ENCODE data around the gene MPP1.

MPP1 gene

DNA sequence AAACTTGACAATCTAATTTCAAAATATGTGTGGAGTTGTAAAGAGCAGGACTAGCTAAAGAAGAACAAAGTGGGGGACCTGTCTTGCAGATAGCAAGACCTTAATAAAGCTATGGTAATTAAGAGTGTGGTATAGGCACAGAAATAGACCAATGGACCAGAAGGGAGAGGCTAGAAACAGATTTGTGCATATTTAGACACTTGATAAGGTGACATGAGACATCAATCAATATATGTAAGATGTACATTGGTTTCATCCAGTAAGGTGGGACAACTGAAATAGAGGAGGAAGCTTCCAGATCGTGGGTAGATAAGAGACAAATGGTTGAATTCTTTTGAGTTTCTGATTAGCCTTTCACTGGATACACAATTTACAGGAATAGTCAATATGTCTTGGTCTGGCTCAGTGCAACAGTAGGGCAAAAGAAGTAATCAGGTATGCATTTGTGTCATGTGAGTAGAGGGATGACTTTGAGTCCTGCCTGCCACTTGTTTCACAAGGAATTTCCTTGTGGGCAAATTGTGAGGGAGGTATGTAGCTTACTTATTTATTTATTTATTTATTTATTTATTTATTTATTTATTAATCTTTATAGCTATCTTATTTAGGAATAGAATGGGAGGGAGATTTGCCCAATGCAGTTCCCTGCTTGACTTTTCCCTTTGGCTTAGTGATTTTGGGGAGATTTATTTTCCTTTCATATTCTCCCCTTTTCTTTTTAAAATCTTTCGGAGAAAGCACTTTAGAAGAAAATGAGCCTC lies 7.2 kb upstream of the MPP1 start:
- no peak for DNase-seq

DNA sequence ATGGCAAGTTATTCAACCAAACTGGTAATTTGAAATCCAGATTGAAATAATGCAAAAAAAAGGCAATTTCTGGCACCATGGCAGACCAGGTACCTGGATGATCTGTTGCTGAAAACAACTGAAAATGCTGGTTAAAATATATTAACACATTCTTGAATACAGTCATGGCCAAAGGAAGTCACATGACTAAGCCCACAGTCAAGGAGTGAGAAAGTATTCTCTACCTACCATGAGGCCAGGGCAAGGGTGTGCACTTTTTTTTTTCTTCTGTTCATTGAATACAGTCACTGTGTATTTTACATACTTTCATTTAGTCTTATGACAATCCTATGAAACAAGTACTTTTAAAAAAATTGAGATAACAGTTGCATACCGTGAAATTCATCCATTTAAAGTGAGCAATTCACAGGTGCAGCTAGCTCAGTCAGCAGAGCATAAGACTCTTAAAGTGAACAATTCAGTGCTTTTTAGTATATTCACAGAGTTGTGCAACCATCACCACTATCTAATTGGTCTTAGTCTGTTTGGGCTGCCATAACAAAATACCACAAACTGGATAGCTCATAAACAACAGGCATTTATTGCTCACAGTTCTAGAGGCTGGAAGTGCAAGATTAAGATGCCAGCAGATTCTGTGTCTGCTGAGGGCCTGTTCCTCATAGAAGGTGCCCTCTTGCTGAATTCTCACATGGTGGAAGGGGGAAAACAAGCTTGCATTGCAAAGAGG lies 4.8 kb upstream of the MPP1 start:
- no peak for DNase-seq

DNA sequence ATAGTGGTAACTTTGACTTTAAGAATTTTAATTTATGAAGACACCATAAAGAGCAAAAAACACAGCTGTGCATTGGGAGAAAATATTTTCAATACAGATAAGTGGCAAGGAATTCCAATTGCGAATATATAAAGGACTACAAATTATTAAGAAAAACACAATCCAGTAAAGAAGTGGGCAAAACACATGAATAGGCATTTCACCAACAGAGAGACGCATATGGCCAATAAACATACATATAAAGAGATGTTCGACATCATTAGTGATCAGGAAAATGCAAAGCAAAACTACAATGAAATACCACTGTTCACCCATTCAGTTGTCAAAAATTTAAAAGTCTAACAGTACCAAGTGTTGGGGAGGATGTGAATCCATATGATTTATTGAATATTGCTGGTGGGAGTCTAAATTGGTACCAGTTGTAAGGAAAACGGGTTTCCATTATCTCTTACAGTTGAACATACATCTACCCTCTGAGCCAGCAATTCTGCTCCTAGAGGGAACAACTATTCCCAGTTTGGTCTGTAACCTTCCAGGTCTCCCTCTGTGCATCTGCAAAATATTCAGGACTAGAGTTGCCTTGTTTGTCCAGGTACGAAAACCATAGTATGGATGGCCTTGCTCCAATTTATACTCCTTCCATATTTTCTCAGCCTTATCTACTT lies 1.7 kb upstream of the MPP1 start:
- no peak for DNase-seq

DNA sequence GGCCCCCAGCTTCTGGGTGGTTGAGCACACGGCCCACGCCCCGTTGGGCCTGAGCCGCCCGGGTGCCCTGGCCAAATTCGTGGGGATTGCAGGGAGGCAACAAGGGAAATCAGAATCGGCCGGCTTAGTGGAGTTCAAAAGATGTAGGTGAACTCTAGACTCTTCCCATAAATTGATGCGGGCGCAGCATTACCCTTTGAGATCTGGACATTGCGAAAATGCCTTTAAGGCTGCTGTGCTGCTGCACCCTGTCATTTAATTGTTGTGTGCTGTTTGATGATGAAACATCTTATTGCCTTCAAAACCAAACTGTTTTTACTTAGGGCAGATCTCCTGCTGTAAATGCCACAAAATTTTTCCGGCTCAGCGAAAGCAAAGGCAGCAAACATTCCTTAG lies 409 bp upstream of the MPP1 start:
- no peak for DNase-seq

DNA sequence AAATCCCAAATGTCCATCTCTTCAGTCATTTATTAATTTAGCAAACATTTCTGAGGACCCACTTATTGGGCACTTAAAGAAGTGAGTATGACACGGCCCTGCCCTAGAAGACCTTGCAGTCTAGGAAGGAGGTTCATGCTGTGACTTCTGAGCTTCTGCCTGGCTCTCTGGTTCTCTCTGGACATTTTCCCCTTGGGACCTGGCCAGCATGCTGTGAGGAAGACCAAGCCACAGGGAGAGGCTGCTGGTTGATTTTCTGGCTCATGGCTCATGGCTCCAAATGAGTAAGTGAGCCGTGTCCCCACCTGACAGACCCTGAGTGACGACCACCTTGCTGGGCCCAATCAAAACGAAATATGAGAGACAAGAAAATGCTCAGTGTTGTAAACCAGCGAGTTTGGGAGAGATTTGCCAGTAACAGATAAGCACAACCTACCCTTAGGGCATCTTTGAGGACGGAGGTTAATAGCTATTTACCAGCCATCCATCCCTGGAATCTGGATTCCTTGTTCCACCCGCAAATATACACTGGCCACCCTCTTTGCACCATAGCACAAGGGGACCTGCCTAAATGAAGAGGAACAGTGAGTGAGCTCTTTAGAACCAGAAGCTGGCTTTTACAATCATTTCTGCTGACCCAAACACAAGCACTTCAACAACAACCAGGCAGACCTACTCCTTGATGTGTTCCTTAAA lies 876 bp downstream of the MPP1 start:
- DNase-seq: peak in 1 of 2 donors; percentile 28

DNA sequence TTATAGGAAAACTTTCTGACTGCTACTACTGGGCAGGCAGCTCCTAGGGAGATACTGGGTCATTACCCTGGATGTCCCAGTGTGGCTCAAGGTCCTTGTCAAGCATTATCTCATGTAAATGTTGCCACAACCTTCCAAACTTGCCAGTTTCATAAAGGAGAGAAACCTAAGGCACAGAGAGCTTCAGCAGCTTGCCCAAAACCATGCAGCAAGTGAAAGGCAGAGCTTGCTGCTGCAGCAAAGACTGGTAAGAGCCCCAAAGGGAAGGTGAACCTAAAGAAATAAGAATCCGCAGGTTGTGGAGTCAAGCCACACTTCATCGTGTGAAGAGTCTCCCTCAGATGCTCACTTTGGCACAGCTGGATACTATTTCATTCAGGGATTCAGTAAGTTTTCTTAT lies 2.3 kb downstream of the MPP1 start:
- no peak for DNase-seq

DNA sequence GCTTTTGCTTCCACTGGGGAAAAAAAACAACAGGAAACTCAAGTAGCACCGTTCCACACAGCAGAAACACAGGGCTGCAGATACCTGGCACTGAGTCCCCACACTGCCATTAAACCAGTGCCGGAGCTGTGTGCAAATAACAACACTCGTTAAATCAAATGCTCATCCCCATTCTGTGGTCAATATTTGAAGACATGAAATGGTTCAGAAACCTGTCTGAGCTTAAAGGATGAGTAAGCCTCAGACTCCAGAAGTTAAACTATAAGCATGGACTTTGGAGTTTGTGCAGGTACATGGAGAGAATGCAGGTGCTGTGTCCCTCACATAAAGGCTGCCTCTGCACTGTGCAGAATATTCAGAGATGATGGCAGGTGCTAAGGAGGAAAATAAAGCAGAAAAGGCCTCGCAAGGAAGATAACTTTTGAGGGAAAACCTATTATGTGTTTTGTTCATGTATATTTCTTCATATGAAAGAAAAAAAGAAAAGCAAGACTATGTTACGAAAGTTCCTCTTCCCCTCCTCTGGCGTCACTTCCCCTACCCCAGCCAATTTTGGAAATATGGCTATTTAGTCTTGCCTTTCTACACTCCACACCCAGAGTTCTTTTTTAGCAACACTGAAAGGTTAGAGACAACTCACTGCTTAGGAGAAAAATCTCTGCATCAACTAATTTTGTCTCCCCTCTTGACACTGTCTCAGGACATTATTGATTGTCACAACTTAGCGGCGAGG lies 4.6 kb downstream of the MPP1 start:
- peak; percentile 70 to 72 for DNase-seq

DNA sequence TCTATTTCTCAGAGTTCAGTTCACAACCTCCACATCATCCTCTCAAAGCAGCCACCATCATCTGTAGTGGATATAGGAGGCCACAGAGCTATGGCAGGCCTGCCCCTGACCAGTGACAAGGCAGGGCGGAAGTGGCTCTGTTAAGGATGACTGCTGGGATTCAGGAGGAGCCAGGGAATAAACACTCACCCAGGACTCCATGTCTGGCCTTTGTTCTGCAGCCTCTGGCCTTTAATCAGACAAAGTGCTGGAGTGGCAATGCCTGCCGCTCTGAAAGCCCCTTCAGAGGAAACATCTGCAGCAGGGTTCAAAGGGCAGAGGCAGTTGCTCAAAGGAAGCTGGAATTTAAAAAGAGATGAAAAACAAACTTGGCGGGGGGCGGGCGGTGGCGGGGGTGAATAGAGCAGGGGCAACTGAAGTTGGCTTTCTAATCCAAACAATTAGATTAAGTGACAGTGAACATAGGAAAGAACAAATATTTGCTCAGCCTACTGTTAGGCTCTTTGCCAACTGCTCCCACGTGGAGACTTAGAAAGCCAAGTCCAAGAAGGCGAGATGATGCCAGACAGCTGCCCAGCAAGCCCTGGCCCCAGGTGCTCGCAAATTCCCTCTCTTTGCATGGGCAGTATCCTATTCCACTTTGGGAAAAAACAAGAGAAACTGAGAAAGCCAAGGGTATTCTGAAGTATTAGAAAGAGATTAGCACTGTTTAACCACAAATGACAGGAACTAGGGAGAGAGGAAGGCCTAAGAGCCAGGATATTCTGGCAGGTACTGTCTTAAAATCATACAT lies 5.5 kb downstream of the MPP1 start:
- no peak for DNase-seq

DNA sequence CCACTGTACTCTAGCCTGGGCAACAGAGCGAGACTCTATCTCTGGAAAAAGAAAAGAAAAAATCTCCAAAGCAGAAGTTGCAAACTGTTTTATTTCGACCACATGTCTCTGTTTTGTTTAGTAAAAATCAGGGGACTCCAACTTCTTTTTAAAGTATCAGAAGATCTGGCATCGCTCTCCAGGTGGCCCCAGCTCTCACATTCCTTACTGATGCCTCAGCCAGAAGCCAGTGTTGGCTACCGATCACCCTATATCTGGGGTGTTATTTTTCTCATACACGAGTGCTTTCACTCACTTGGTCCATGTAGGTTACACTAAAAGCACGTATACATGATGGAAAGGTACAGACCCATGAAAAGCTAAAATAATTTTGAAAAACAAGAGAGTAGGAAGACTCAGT lies 8.3 kb downstream of the MPP1 start:
- DNase-seq: no peak

DNA sequence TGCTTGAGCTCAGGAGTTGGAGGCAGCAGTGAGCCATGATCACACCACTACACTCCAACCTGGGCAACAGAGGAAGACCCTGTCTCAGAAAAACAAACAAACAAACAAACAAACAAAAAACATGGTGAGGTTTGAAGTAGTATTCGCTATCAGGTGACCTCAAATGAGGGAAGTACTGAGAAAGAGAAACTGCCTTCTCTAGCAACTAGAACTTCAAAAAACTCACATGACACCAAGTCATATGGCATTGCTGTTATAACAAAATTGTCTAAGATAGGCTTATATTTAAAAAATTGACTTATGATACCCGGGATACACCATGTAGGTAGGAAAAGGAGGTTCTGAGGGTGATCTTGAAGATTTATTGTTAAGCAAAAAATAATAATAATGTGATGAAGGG lies 10.3 kb downstream of the MPP1 start:
- DNase-seq: peak; percentile 53 to 55

DNA sequence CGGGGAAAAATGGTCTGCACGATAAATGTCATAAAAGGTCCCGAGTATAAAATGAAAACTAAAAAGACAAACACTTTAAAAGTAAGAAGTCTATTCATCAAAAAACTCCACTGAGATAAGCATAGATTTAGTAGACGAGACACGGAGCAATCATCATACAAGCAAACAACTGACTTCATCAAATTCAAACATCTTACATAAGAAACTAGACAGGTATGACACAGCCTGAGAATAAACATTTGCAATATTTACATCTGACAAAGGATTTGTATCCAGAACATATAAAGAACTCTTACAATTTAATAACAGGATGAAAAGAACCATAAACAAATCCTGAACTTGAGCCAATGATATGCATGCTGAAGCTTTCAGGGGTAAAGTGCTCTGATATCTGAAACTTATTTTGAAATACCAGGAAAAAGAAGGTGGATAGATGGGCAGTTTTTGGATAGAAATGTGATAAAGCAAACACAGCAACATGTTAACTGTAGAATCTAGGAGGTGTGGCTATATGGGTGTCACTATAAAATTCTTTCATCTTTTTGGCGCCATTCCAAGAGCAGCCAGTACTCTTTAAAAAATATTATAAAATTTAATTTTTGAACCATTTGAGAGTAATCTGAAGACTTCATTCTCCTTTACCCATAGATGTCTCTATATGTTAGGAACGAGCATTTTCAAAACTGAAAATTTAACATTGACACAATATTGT lies 12.0 kb downstream of the MPP1 start:
- DNase-seq: no peak

DNA sequence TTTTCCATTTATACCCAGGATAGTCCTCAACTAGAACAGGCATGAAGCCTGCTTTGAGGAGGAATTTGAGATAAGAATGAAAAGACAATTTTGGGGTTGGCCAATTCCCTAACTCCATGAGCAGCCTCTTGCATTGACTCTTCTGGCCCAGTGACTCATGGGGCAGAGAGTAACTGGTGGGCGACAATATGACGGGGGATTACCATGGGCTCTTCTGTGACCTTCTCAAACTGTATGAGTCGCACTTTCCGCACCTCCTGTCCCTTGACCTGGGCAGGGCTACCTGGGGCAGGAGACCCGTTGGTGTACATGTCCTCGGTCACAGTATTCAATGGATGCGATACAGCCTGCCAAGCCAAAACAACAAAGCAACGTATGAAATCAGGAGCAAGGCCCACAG lies 13.3 kb downstream of the MPP1 start:
- no peak for DNase-seq

DNA sequence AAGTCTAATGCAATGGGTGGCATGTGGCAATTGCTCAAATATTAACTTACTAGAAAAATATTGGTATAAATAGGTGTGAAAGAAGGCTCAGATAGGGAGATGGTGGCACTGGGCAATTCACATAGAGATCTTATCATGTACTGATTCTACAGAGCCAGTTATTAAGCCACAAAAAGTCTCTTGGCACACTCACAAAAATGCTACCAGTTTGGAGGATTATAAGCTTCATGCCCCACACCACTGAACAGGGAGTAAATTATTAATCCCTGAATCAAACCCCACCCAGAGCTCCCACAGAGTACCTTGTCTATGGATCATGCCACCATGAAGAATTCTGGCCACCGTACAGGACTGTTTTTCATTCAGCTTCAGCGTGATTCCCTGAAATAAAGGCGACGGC lies 13.8 kb downstream of the MPP1 start:
- DNase-seq: no peak

DNA sequence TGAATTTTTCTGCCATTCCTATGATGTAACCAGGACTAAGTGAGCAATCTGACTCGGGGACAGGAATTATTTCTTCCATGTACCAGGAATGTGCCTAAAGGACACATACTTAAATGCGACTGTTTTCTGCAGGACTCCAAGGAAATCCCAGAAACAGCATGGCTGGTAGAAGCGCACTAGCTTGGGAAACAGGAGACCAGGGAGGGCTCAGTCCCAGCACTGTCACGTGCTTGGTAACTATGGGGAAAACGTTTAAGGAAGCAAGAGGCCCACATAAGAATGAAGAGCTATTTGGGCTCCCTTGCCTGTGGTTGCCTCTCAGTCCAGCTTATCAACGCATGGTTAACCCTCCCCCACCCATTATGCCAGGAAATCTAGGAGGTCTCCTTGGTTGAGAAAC lies 19.6 kb downstream of the MPP1 start:
- DNase-seq: no peak

DNA sequence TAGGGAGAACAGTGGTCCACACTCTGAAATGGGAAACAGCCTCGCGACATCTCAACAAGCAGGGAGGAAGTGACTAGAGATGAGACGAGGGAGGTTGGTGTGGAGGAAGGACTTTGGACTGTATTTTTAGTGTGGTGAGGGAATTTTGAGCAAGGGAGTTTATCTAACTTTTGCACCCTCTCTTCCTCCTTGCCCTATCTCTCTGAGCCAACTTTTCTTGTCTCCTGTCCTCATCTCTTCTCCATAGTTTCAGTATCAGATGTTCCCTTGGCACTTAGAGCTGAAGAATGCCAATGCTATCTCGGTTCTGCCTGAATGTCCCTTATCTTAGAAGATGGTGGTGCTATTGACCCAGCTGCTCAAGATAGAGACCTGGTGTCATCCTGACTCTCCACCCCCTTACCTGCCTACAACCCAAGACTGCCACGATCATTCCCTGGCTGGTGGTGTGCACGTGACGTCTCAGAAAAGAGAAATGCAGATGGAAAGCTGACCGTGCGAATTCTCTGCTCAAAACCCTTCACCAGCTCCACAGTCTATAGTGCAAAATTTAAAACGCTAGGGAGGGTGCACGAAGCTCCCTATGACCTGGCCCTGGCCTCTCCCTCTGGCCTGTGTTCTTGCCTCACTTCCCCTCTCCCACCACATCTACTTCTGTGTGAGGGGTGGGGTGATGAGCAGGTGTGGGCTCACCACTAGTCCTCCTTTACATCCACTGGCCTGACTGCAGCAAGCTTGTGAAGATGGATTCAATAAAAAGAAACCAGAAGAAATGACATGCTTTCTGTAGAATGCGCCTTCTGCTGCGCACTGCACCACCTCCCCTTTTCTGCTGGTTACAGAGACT lies 20.9 kb downstream of the MPP1 start:
- no peak for DNase-seq

DNA sequence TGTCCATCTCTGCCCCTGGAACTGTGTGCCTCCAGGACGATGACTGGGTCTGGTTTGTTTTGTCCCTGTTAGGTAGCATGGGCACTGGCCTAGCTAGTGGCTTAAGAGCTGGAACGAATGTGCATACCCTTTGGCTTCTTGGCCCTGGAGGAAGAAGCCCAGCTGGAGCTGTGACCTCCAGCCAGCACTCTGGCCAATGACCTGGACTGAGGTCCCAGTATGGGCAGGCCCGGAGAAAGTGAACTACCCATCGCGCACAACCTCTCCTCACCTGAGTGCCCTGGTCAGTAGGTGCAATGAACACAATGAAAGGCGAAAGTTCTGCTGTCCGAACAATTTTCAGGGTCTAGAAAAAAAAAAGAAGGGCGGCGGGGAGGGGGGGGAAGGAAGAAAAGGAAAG lies 24.3 kb downstream of the MPP1 start:
- DNase-seq: no peak

DNA sequence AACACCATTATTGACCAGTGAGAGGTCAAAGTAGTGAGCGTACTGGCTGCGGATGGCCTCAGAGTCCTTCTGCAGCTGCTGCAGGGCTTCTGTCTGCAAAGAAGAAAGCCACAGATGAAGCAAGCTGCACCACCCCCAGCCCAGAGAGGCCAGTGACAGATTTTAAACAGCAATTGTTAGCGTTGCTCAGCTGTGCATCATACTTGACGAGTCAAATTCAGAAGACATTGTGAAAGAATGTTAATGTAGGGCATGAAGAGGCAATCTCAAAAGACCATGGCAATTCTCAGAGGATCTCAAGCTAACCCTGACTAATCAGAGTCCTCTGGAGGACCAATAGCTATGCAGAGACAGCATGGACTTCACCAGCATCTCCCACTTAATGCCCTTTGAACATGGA lies 26.0 kb downstream of the MPP1 start:
- DNase-seq: no peak

DNA sequence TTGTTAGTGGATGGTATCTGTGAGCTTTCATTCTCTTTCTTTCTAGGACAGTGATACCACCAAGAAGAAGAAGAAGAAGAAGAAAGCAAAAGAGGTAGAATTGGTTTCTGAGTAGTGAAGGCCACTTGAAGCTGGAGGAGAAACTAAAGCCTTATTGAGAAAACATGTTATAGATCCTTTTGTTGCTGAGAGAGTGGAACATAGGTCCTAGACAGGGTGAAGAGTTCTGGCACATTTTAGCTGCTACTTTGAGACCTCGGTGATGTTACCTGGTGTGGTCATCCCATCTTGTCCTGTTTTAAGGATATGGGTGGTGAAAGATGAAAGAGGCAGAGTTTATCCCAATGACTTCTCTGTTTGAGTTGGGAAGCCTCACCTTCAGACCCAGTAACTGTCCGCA lies 28.5 kb downstream of the MPP1 start:
- no peak for DNase-seq

DNA sequence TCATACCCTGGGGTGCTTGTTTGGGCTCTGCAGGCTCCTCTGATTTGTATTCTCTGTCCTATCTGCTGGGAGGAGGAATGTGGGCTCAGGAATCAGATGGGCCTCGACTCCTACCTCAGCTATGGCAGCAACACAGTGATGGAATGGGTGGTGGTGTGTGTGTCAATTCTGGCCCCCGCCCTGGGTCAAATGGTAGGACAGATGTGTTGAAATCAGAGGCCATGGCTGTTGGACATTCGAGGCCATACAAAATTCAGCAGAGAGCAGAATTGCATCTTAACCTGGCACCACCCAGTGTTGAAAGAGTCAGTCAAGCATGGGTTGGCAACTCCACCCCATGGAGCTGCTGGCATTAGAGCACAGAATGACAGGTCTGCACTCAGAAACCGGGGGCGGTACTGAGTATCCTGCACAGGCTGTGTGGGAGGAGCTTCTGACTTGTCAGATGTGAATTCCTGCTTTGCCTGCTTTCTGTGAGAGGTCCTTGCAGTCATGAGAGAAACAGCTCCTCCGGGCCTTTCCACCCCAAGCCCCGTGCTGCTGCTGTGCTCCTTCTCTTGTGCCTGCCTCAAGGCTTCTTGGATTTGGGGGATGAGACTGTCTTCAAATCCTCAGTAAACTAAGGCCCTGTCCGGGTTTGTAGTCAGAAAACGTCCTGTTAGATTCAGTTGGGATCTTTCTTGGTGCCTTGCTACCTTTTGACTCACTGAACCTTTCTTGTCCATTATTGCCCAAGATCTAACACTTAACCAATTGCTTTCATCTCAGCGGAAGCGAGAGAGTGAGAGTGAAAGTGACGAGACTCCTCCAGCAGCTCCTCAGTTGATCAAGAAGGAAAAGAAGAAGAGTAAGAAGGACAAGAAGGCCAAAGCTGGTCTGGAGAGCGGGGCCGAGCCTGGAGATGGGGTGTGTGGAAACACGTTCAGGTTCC lies 29.6 kb downstream of the MPP1 start:
- peak; percentile 70 to 77 for DNase-seq

All from inflammatory macrophage (primary cell).